Measurements from ENCODE around the gene SLC35C1. TPM values are rescaled to one million over a fixed set of nuclear protein-coding genes. Genes with fewer than 3 reads are reported as not detected.

Gene SLC35C1
- total and polyA plus RNA-seq, 2 experiments from 2014 or later = 6.8 to 11.0 TPM

DNA sequence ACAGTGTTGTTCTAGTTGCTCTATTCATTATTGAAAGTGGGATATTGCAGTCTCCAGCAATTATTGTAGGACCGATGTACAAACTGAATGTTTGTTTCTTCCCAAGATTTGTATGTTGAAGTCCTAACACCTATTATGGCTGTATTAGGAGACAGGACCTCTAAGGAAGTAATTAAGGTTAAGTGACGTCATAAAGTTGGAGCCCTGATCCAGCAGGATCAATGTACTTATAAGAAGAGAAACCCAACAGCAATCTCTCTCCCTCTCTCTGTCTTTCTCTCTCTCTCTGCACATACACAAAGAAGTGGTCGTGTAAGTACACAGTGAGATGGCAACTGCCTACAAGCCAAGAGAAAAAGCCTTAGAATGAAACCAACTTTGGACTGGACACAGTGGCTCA is 16.1 kb upstream of the SLC35C1 start:
- no peaks in the 10 kb centered on the region for H3K4me1 ChIP-seq (ENCODE audit: insufficient read depth)
- no peak overlapping the region for H3K4me2 ChIP-seq
- Mint-ChIP-seq H3K9me3 (no peaks in the 10 kb centered on the region), H3K27me3 (ENCODE audit: insufficient read depth, low read depth, poor library complexity) (peaks cover 3% of the 10 kb centered on the region), H3K4me1 (peaks cover 1% of the 10 kb centered on the region; the same call in 2 of the 3 replicates), H3K4me3 (no peak overlapping the region), H3K36me3 (ENCODE audit: low read depth) (no peaks in the 10 kb centered on the region), H3K27ac (no peak overlapping the region)
- DNase-seq (ENCODE audit: low spot score) (no peak), ATAC-seq (no peak)
- H3K9me2 ChIP-seq (ENCODE audit: insufficient read depth) = no peaks in the 10 kb centered on the region
- H3F3A ChIP-seq (replicated peaks; ENCODE audit: low read depth) = no peaks in the 10 kb centered on the region
- H3K27me3 ChIP-seq (ENCODE audit: insufficient read depth) = no peaks in the 10 kb centered on the region
- no peak for TF ChIP-seq ZNF114 (CRISPR knock-in tag; IDR thresholded peaks at IDR 0.05)
- no peak for TF ChIP-seq STAT1 (IDR thresholded peaks at IDR 0.05; ENCODE audit: unreplicated experiment)
- TF ChIP-seq, protein P1, sequence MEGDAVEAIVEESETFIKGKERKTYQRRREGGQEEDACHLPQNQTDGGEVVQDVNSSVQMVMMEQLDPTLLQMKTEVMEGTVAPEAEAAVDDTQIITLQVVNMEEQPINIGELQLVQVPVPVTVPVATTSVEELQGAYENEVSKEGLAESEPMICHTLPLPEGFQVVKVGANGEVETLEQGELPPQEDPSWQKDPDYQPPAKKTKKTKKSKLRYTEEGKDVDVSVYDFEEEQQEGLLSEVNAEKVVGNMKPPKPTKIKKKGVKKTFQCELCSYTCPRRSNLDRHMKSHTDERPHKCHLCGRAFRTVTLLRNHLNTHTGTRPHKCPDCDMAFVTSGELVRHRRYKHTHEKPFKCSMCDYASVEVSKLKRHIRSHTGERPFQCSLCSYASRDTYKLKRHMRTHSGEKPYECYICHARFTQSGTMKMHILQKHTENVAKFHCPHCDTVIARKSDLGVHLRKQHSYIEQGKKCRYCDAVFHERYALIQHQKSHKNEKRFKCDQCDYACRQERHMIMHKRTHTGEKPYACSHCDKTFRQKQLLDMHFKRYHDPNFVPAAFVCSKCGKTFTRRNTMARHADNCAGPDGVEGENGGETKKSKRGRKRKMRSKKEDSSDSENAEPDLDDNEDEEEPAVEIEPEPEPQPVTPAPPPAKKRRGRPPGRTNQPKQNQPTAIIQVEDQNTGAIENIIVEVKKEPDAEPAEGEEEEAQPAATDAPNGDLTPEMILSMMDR (conservative IDR thresholded peaks at IDR 0.05; ENCODE audit: low read depth in 2 of 2) = no peak
- TF ChIP-seq EZH2 (IDR thresholded peaks at IDR 0.05; ENCODE audit: low read depth, unreplicated experiment) = no peak
- TF ChIP-seq ZNF331 (CRISPR knock-in tag; IDR thresholded peaks at IDR 0.05; ENCODE audit: low read depth) = no peak
- no peak for TF ChIP-seq EZH2phosphoT487 (IDR thresholded peaks at IDR 0.05; ENCODE audit: unreplicated experiment)
- TF ChIP-seq REST (IDR thresholded peaks at IDR 0.05; ENCODE audit: unreplicated experiment) = no peak
- TF ChIP-seq POLR2AphosphoS5 (IDR thresholded peaks at IDR 0.05; ENCODE audit: low read depth) = no peak
- no peak overlapping the region for H3K27ac ChIP-seq (ENCODE audit: low read depth)
- no peak overlapping the region for H3K4me3 ChIP-seq
- no peak overlapping the region for H2AFZ ChIP-seq
- no peaks in the 10 kb centered on the region for H3K79me2 ChIP-seq (replicated peaks; ENCODE audit: insufficient read depth)
- no peaks in the 10 kb centered on the region for H4K20me1 ChIP-seq (replicated peaks; ENCODE audit: insufficient read depth)
- H3K36me3 ChIP-seq (ENCODE audit: insufficient read depth) = no peaks in the 10 kb centered on the region

GRCh38 chr11:45791524-45791923 is 13.4 kb upstream of the SLC35C1 start:
- Histone ChIP-seq H3F3A (replicated peaks; ENCODE audit: low read depth) (no peaks in the 10 kb centered on the region), H3K9me2 (ENCODE audit: insufficient read depth) (no peaks in the 10 kb centered on the region; the same call in 1 of the 2 replicates), H3K27ac (ENCODE audit: low read depth) (no peak overlapping the region), H2AFZ (no peak overlapping the region), H3K4me2 (no peak overlapping the region), H4K20me1 (replicated peaks; ENCODE audit: insufficient read depth) (no peaks in the 10 kb centered on the region), H3K4me3 (no peak overlapping the region), H3K4me1 (ENCODE audit: insufficient read depth) (no peaks in the 10 kb centered on the region), H3K79me2 (replicated peaks; ENCODE audit: insufficient read depth) (no peaks in the 10 kb centered on the region), H3K36me3 (ENCODE audit: insufficient read depth) (no peaks in the 10 kb centered on the region), H3K27me3 (ENCODE audit: insufficient read depth) (no peaks in the 10 kb centered on the region)
- Mint-ChIP-seq H3K36me3 (ENCODE audit: low read depth) (no peaks in the 10 kb centered on the region), H3K9me3 (no peaks in the 10 kb centered on the region), H3K27ac (no peak overlapping the region), H3K4me3 (no peak overlapping the region), H3K4me1 (peaks cover 2% of the 10 kb centered on the region; the same call in 2 of the 3 replicates), H3K27me3 (ENCODE audit: insufficient read depth, low read depth, poor library complexity) (peaks cover 7% of the 10 kb centered on the region)
- ATAC-seq (no peak), DNase-seq (ENCODE audit: low spot score) (no peak)
- TF ChIP-seq CREB1 (CRISPR knock-in tag; IDR thresholded peaks at IDR 0.05; ENCODE audit: low read depth) = no peak
- TF ChIP-seq NANOG (IDR thresholded peaks at IDR 0.05; ENCODE audit: borderline replicate concordance) = no peak
- TF ChIP-seq JUNB (IDR thresholded peaks at IDR 0.05; ENCODE audit: unreplicated experiment) = no peak
- TF ChIP-seq STAT1 (IDR thresholded peaks at IDR 0.05; ENCODE audit: unreplicated experiment) = no peak
- TF ChIP-seq POLR2AphosphoS5 (IDR thresholded peaks at IDR 0.05; ENCODE audit: low read depth) = no peak
- no peak for TF ChIP-seq ZNF331 (CRISPR knock-in tag; IDR thresholded peaks at IDR 0.05; ENCODE audit: low read depth)
- no peak for TF ChIP-seq EZH2 (IDR thresholded peaks at IDR 0.05; ENCODE audit: low read depth, unreplicated experiment)
- TF ChIP-seq, protein P1 (conservative IDR thresholded peaks at IDR 0.05; ENCODE audit: low read depth in 2 of 2) = no peak
- no peak for TF ChIP-seq ETS1 (IDR thresholded peaks at IDR 0.05)
- TF ChIP-seq ZNF114 (CRISPR knock-in tag; IDR thresholded peaks at IDR 0.05) = no peak
